ENCODE measurements around the gene L3MBTL4.

DNA sequence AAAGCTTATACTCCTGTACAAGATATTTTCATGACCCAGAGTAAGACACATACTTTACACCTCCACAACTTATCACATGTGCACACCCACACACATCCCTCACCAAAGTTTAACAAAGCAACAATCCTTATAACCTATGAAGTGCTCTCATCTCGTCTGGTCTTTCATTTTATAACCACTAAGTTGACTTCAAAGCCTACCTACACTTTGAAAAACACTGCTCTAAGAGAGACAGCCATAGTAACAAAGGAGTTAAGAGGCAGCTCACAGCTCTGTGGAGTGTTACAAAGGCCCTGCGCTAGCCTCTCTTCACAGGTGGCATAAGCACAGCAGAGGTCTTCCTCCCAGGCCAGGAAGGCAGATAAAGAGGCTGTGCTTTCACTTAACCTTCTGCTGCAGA lies 449.7 kb downstream of the L3MBTL4 start:
- TF ChIP-seq, protein P1, sequence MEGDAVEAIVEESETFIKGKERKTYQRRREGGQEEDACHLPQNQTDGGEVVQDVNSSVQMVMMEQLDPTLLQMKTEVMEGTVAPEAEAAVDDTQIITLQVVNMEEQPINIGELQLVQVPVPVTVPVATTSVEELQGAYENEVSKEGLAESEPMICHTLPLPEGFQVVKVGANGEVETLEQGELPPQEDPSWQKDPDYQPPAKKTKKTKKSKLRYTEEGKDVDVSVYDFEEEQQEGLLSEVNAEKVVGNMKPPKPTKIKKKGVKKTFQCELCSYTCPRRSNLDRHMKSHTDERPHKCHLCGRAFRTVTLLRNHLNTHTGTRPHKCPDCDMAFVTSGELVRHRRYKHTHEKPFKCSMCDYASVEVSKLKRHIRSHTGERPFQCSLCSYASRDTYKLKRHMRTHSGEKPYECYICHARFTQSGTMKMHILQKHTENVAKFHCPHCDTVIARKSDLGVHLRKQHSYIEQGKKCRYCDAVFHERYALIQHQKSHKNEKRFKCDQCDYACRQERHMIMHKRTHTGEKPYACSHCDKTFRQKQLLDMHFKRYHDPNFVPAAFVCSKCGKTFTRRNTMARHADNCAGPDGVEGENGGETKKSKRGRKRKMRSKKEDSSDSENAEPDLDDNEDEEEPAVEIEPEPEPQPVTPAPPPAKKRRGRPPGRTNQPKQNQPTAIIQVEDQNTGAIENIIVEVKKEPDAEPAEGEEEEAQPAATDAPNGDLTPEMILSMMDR (IDR thresholded peaks at IDR 0.05), result no peak
- no peak for TF ChIP-seq POLR2A (IDR thresholded peaks at IDR 0.05)

All from upper lobe of left lung (tissue), 4 donors.